Activated CD4-positive, alpha-beta T cell treated with anti-CD3 and anti-CD28 coated beads, Interleukin-2, amount 10 ng/mL, durations not matched to agents 24 days and 14 days (primary cell): Measurements from ENCODE around the gene SFTA2. TPM values are rescaled to one million over a fixed set of nuclear protein-coding genes. Genes with fewer than 3 reads are reported as not detected.

ENCODE experiments used
- total RNA-seq: library from RNA; stranded (reverse); gene quantifications from 2 replicates; pipeline ENCODE4 v1.2.3, GENCODE V29; 2022

SFTA2 gene
- total RNA-seq, 1 donor from 2014 or later: not detected

Other genes starting within 250 kb of the SFTA2 start
- gene PPP1R18, start 245.5 kb downstream of the SFTA2 start, total RNA-seq: 167 and 169 TPM in 2 replicates
- gene NRM, start 241.2 kb downstream of the SFTA2 start, total RNA-seq: 20.2 and 20.5 TPM in 2 replicates
- 93.9 and 97.2 TPM in 2 replicates for gene MDC1, start 214.9 kb downstream of the SFTA2 start, total RNA-seq
- 1,084 and 1,089 TPM in 2 replicates for gene TUBB, start 211.8 kb downstream of the SFTA2 start, total RNA-seq
- gene FLOT1, start 189.5 kb downstream of the SFTA2 start, total RNA-seq: 239 and 260 TPM in 2 replicates
- 512 and 516 TPM in 2 replicates for gene IER3, start 187.6 kb downstream of the SFTA2 start, total RNA-seq
- gene DDR1, start 47.7 kb downstream of the SFTA2 start, total RNA-seq: 18.8 and 22.9 TPM in 2 replicates
- gene GTF2H4, start 24.0 kb downstream of the SFTA2 start, total RNA-seq: 58.7 and 60.3 TPM in 2 replicates
- 74.8 and 84.2 TPM in 2 replicates for gene VARS2, start 17.9 kb downstream of the SFTA2 start, total RNA-seq
- gene MUCL3, start 8.8 kb upstream of the SFTA2 start, total RNA-seq: not detected in 2 replicates
- gene MUC21, start 51.5 kb upstream of the SFTA2 start, total RNA-seq: not detected in 2 replicates
- gene MUC22, start 78.3 kb upstream of the SFTA2 start, total RNA-seq: not detected in 2 replicates
- not detected in 2 replicates for gene C6orf15, start 180.4 kb upstream of the SFTA2 start, total RNA-seq
- gene PSORS1C1, start 182.6 kb upstream of the SFTA2 start, total RNA-seq: not detected in 2 replicates
- not detected in 2 replicates for gene CDSN, start 188.3 kb upstream of the SFTA2 start, total RNA-seq
- not detected in 2 replicates for gene PSORS1C2, start 206.9 kb upstream of the SFTA2 start, total RNA-seq
- gene CCHCR1, start 225.6 kb upstream of the SFTA2 start, total RNA-seq: 51.5 and 52.7 TPM in 2 replicates
- gene TCF19, start 226.4 kb upstream of the SFTA2 start, total RNA-seq: 79.5 and 82.6 TPM in 2 replicates
- not detected in 2 replicates for gene POU5F1, start 238.5 kb upstream of the SFTA2 start, total RNA-seq